ENCODE data around the gene STARD3.

- TF ChIP-seq, protein P1, sequence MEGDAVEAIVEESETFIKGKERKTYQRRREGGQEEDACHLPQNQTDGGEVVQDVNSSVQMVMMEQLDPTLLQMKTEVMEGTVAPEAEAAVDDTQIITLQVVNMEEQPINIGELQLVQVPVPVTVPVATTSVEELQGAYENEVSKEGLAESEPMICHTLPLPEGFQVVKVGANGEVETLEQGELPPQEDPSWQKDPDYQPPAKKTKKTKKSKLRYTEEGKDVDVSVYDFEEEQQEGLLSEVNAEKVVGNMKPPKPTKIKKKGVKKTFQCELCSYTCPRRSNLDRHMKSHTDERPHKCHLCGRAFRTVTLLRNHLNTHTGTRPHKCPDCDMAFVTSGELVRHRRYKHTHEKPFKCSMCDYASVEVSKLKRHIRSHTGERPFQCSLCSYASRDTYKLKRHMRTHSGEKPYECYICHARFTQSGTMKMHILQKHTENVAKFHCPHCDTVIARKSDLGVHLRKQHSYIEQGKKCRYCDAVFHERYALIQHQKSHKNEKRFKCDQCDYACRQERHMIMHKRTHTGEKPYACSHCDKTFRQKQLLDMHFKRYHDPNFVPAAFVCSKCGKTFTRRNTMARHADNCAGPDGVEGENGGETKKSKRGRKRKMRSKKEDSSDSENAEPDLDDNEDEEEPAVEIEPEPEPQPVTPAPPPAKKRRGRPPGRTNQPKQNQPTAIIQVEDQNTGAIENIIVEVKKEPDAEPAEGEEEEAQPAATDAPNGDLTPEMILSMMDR (IDR thresholded peaks at IDR 0.05): no peak
- TF ChIP-seq POLR2AphosphoS5 (IDR thresholded peaks at IDR 0.05): no peak
Measured at GRCh38 chr17:39665642-39666224, 28.8 kb downstream of the STARD3 start.

Data from esophagus muscularis mucosa (tissue), 3 donors.